Naive thymus-derived CD4-positive, alpha-beta T cell (primary cell): ENCODE data around the gene PXYLP1. TPM values are rescaled to one million over a fixed set of nuclear protein-coding genes. Genes with fewer than 3 reads are reported as not detected.

Source experiments
- ATAC-seq: fragments of 150-1000 bp; cut with Tn5 transposase; 2 replicates; pipeline ENCODE4 v1.10.0; 2021; ENCODE audit warnings: mild to moderate bottlenecking, moderate library complexity
- CTCF ChIA-PET: fragments of 350-600 bp; sonication (Branson Sonifier 250); formaldehyde crosslinking; loops from one replicate; lab custom pipeline; 2021; ENCODE audit warnings: antibody characterized with exemption; lab: Charles Lee
- POLR2A ChIA-PET: fragments of 350-600 bp; sonication (Branson Sonifier 250); formaldehyde crosslinking; loops from one replicate; lab custom pipeline; 2021; ENCODE audit warnings: antibody characterized with exemption, inconsistent platforms; lab: Charles Lee
- DNase-seq, 9 donors: peaks; one replicate each; pipeline versions ENCODE4 v3.0.0 to v3.0.0-alpha.2; 2020 to 2022; ENCODE audit warnings: mixed read lengths in 1 of 9
- H3K27ac ChIP-seq: one replicate; pipeline ENCODE4 v1.7.0; 2013; ENCODE audit warnings: mild to moderate bottlenecking, low read depth, low read length, moderate library complexity
- H3K27me3 ChIP-seq, 2 donors: one replicate each; pipeline ENCODE4 v1.7.0; 2013; ENCODE audit warnings: low read length in 2 of 2, mild to moderate bottlenecking in 2 of 2, moderate library complexity in 2 of 2; ENCODE audit not compliant: control insufficient read depth in 2 of 2, insufficient read depth in 2 of 2
- H3K36me3 ChIP-seq, 3 experiments: 1 replicate in 2 of 3; 2 replicates in 1 of 3; pipeline ENCODE4 v1.7.0; 2013; ENCODE audit warnings: low read length in 3 of 3, mild to moderate bottlenecking in 3 of 3, moderate library complexity in 1 of 3; ENCODE audit not compliant: insufficient read depth in 3 of 3, control insufficient read depth in 2 of 3
- H3K4me1 ChIP-seq, 2 donors: one replicate each; pipeline ENCODE4 v1.7.0; 2013; ENCODE audit warnings: low read length in 2 of 2, mild to moderate bottlenecking in 2 of 2, moderate library complexity in 1 of 2; ENCODE audit not compliant: control insufficient read depth in 2 of 2, insufficient read depth in 2 of 2
- H3K4me3 ChIP-seq: 2 replicates; pipeline ENCODE4 v1.7.0; 2013; ENCODE audit warnings: mild to moderate bottlenecking, low read length
- H3K9me3 ChIP-seq, 3 experiments: 1 replicate in 2 of 3; 2 replicates in 1 of 3; pipeline ENCODE4 v1.7.0; 2013; ENCODE audit warnings: low read length in 3 of 3; ENCODE audit not compliant: control insufficient read depth in 2 of 3
- H3K27ac Mint-ChIP-seq, 9 donors: one replicate each; pipeline ENCODE4 v1.8.0; 2020 to 2022; ENCODE audit warnings: mixed read lengths in 9 of 9, mild to moderate bottlenecking in 8 of 9, moderate library complexity in 5 of 9, inconsistent platforms in 2 of 9
- H3K27me3 Mint-ChIP-seq, 5 donors: one replicate each; pipeline ENCODE4 v1.8.0; 2021 to 2022; ENCODE audit warnings: mixed read lengths in 5 of 5, mild to moderate bottlenecking in 1 of 5
- H3K36me3 Mint-ChIP-seq, 5 donors: one replicate each; pipeline ENCODE4 v1.8.0; 2020 to 2022; ENCODE audit warnings: mixed read lengths in 5 of 5, mild to moderate bottlenecking in 3 of 5, inconsistent platforms in 1 of 5
- H3K4me1 Mint-ChIP-seq, 7 donors: one replicate each; pipeline ENCODE4 v1.8.0; 2020 to 2022; ENCODE audit warnings: mixed read lengths in 7 of 7, mild to moderate bottlenecking in 3 of 7, inconsistent platforms in 1 of 7
- H3K4me3 Mint-ChIP-seq, 10 donors: one replicate each; pipeline ENCODE4 v1.8.0; 2020 to 2022; ENCODE audit warnings: mild to moderate bottlenecking in 10 of 10, mixed read lengths in 10 of 10, moderate library complexity in 6 of 10, inconsistent platforms in 2 of 10
- H3K9me3 Mint-ChIP-seq, 11 donors: one replicate each; pipeline ENCODE4 v1.8.0; 2020 to 2022; ENCODE audit warnings: mixed read lengths in 11 of 11, mild to moderate bottlenecking in 4 of 11, inconsistent platforms in 1 of 11, moderate library complexity in 1 of 11
- intact Hi-C, 2 donors: fragments of 100-400 bp; cut with micrococcal nuclease; formaldehyde crosslinking; loops; one replicate each; pipeline ENCODE4 v1.15.1; 2023
- polyA plus RNA-seq, 2 donors: library from polyadenylated mRNA; unstranded; fragments of 300-500 nt; fragmentation: Illumina TruSeq; gene quantifications; one replicate each; pipeline ENCODE4 v1.2.3, GENCODE V29; 2021
- total RNA-seq, 6 experiments: library from RNA in 5 of 6; stranded (reverse) in 5 of 6; gene quantifications; 1 replicate in 5 of 6; 2 replicates in 1 of 6; pipeline ENCODE4 v1.2.3 and lab custom pipeline; 2021 to 2026

PXYLP1 gene
- total and polyA plus RNA-seq, 7 experiments from 2014 or later: 15.8 to 40.9 (median 23.2) TPM

DNA sequence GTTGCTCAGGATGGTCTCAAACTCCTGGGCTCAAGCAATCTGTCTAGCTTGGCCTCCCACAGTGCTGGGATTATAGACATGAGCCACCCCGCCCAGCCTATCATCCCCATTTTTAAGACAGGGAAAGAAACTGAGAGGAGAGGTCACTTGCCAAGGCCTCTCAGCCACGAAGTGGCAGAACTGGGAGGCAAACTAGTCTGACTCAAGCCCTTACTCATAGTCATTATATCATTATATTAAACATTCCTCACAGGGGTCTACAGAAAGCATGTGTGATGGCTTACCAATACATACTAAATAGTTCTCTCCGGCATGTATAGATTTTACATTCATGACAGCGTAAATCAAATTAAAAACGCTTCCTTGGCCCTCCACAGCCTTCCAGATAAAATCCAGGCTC is 74.7 kb downstream of the PXYLP1 start:
- Histone ChIP-seq H3K27me3 (no peaks in the 10 kb centered on the region), H3K9me3 (no peaks in the 10 kb centered on the region), H3K27ac (peak overlapping the region; percentile 72), H3K4me1 (peaks cover 25 to 66% of the 10 kb centered on the region in 2 donors), H3K36me3 (no peaks in the 10 kb centered on the region), H3K4me3 (no peak overlapping the region)
- H3K27me3 Mint-ChIP-seq: no peaks in the 10 kb centered on the region
- peaks cover 0 to 8% (median 0%) of the 10 kb centered on the region in 5 donors for H3K36me3 Mint-ChIP-seq
- H3K4me1 Mint-ChIP-seq: peaks cover 35 to 90% (median 75%) of the 10 kb centered on the region in 7 donors
- CTCF ChIA-PET: interaction anchor here (1.1 to 11.1 kb wide), 10 partner anchors 15 to 432 kb away, joined by 3 to 161 read pairs (median 6); partner anchors contain the start of gene PXYLP1
- intact Hi-C loops: loop anchor here in 1 of 2 donors (2.0 to 10.0 kb wide), 3 partner anchors 13 to 571 kb away; partner anchors contain the start of genes ATP1B3 and SLC25A36
- DNase-seq: no peak
- peak overlapping the region; percentile 25 to 97 (median 93) for H3K27ac Mint-ChIP-seq
- no peaks in the 10 kb centered on the region for H3K9me3 Mint-ChIP-seq
- ATAC-seq: no peak
- peak overlapping the region in 8 of 10 donors; percentile 1 to 75 (median 68) for H3K4me3 Mint-ChIP-seq
- POLR2A ChIA-PET: interaction anchor here (0.9 to 7.2 kb wide), 16 partner anchors 12 to 181 kb away, joined by 3 to 61 read pairs (median 4); partner anchors contain the start of genes PXYLP1 and RASA2

DNA sequence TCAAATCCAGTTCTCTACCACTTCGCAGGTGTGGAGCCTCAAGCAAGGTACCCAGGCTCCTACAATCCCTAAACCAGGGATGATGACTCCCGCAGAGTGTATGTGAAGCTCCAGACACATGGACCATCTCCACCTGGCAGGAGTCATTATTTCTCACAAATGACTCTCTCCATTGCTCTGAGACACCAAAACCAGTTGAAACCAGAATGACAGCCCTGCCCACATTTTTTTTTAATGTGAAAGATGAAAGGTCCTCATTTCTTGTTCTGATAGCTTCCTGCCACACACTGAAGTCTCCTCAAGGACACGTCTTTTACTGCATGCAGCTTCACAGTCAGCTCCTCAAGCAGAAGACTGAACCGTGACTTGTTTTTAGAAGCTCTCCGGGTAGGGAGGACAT is 75.3 kb downstream of the PXYLP1 start:
- Mint-ChIP-seq H3K4me1 (peaks cover 35 to 90% (median 78%) of the 10 kb centered on the region in 7 donors), H3K9me3 (no peaks in the 10 kb centered on the region), H3K27me3 (no peaks in the 10 kb centered on the region), H3K4me3 (peak overlapping the region; percentile 54 to 75 (median 69)), H3K27ac (peak overlapping the region; percentile 87 to 97 (median 93)), H3K36me3 (peaks cover 0 to 9% (median 0%) of the 10 kb centered on the region in 5 donors)
- H3K4me3 ChIP-seq: peak overlapping the region; percentile 10
- peak overlapping the region; percentile 72 for H3K27ac ChIP-seq
- no peaks in the 10 kb centered on the region for H3K9me3 ChIP-seq
- H3K27me3 ChIP-seq: no peaks in the 10 kb centered on the region
- DNase-seq (peak in 7 of 9 donors; percentile 68 to 86 (median 81)), ATAC-seq (peak; percentile 28)
- intact Hi-C loops: loop anchor here in 1 of 2 donors (1.0 to 10.0 kb wide), 4 partner anchors 14 to 570 kb away; partner anchors contain the start of genes ATP1B3 and SLC25A36
- H3K36me3 ChIP-seq: no peaks in the 10 kb centered on the region
- peaks cover 26 to 60% of the 10 kb centered on the region in 2 donors for H3K4me1 ChIP-seq
- CTCF ChIA-PET: interaction anchor here (0.6 to 11.1 kb wide), 15 partner anchors 14 to 432 kb away, joined by 3 to 161 read pairs (median 4); partner anchors contain the start of gene PXYLP1
- POLR2A ChIA-PET: interaction anchor here (0.7 to 7.2 kb wide), 27 partner anchors 10 to 667 kb away, joined by 3 to 61 read pairs (median 4); partner anchors contain the start of genes PXYLP1 and RASA2

DNA sequence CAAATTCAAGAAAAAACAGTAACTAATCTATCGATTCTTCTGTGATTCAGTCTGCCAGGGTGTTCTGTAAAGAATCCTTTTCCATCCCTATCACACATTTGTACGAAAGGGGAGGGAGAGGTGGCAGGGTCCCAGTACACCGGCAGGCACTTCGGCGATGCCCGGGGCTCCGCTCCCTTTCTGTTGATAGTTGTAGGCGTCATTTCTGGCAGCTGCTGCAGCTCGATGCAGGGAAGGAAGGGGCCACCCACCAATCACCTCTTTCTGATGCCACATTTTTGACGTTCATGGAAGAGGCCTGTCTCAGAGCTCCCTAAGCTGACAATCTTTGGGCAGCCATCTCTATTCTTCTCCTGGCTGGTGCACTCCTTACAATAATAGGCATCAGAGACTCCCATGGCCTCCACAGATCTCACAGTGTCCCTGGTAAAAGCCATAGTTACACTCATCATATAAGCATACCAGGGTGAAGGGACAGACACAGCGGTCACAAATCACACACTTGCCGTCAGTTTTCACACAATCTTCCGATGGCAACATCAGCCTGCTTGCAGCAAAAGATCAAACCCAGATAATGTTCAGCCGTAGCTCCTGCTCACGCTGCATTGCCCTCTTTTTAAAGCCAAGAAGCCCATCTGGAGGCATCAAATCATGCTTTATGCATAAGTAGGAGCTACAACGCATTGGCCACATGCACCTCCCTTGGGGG is 75.9 kb downstream of the PXYLP1 start:
- peak in 1 of 9 donors; percentile 43 for DNase-seq
- CTCF ChIA-PET: interaction anchor here (0.8 to 11.1 kb wide), 14 partner anchors 14 to 431 kb away, joined by 3 to 161 read pairs (median 4); partner anchors contain the start of gene PXYLP1

DNA sequence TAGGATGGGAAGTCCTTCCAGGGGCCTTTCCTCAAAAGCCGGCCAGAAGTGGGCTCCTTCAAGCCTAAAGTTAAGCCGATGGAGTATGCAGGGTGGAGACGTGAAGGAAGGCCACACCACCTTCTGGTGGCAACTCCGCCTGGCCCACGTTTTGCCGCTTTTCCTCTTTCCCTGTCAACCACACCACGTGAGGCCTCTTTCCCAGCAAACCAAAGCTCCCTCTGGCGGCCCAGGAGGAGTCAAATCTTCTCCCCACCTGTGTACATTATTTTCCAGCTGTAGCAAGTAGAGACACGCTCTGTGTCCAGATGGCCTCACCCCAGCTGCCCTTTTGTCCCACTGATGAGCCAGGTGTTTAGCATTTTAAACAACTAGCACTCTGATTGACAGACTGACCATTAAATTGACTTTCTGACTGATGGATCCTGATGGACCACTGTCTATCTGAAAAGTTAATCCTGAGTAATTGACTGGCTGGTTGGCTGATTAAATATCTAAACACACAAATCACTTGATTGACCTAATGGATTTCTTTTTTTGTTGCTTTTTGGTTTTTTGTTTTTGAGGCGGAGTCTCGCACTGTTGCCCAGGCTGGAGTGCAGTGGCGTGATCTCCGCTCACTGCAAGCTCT is 77.1 kb downstream of the PXYLP1 start:
- H3K27me3 Mint-ChIP-seq: no peaks in the 10 kb centered on the region
- ATAC-seq: no peak
- Histone ChIP-seq H3K4me3 (no peak overlapping the region), H3K9me3 (no peaks in the 10 kb centered on the region), H3K27ac (peak overlapping the region; percentile 72), H3K36me3 (no peaks in the 10 kb centered on the region), H3K4me1 (peaks cover 35 to 59% of the 10 kb centered on the region in 2 donors), H3K27me3 (no peaks in the 10 kb centered on the region)
- ChIA-PET CTCF (interaction anchor here (1.0 to 11.1 kb wide), 4 partner anchors 8 to 148 kb away, joined by 5 to 161 read pairs (median 59); partner anchors contain the start of gene PXYLP1), POLR2A (interaction anchor here (0.7 to 7.2 kb wide), 9 partner anchors 10 to 144 kb away, joined by 3 to 61 read pairs (median 5); partner anchors contain the start of gene PXYLP1)
- no peaks in the 10 kb centered on the region for H3K9me3 Mint-ChIP-seq
- peaks cover 0 to 13% (median 0%) of the 10 kb centered on the region in 5 donors for H3K36me3 Mint-ChIP-seq
- intact Hi-C loops: loop anchor here in 1 of 2 donors (10.0 kb wide), 1 partner anchor 364 kb away; the partner anchor contains the start of gene SLC25A36
- H3K4me1 Mint-ChIP-seq: peaks cover 44 to 91% (median 83%) of the 10 kb centered on the region in 7 donors
- DNase-seq: no peak
- H3K27ac Mint-ChIP-seq: peak overlapping the region; percentile 18 to 97 (median 93)
- peak overlapping the region; percentile 21 to 75 (median 42) for H3K4me3 Mint-ChIP-seq

More for the DNA sequence above, 75.9 kb downstream of the PXYLP1 start:
- no peaks in the 10 kb centered on the region for H3K9me3 Mint-ChIP-seq
- peak overlapping the region; percentile 72 for H3K27ac ChIP-seq
- no peaks in the 10 kb centered on the region for H3K27me3 Mint-ChIP-seq
- POLR2A ChIA-PET: interaction anchor here (0.7 to 7.2 kb wide), 24 partner anchors 11 to 667 kb away, joined by 3 to 61 read pairs (median 4); partner anchors contain the start of genes PXYLP1 and RASA2
- peaks cover 32 to 62% of the 10 kb centered on the region in 2 donors for H3K4me1 ChIP-seq
- peak overlapping the region; percentile 87 to 97 (median 93) for H3K27ac Mint-ChIP-seq
- no peaks in the 10 kb centered on the region for H3K36me3 ChIP-seq
- no peaks in the 10 kb centered on the region for H3K9me3 ChIP-seq
- peaks cover 41 to 90% (median 82%) of the 10 kb centered on the region in 7 donors for H3K4me1 Mint-ChIP-seq
- H3K4me3 Mint-ChIP-seq: peak overlapping the region; percentile 54 to 75 (median 69)
- intact Hi-C loops: loop anchor here in 1 of 2 donors (1.0 to 10.0 kb wide), 4 partner anchors 15 to 569 kb away; partner anchors contain the start of genes ATP1B3 and SLC25A36
- no peak for ATAC-seq
- H3K36me3 Mint-ChIP-seq: peaks cover 0 to 12% (median 0%) of the 10 kb centered on the region in 5 donors
- peak overlapping the region; percentile 10 for H3K4me3 ChIP-seq
- no peaks in the 10 kb centered on the region for H3K27me3 ChIP-seq

DNA sequence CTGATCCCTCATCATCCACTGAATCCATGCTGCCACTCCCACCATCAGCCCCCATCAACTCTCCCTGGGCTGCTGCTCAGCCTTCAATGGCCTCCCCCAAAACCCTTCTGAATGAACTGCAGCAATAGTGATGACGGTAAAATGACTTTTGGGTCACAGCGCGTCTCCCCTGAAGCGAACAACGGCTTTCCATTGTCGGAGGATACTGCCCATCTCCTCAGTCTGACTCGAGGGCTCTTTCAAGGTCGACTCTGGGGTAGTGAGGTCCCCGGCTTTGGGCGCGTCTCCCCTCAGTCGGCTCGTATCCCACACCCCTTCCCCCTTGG is 79.5 kb downstream of the PXYLP1 start:
- Histone ChIP-seq H3K27me3 (no peaks in the 10 kb centered on the region), H3K4me1 (peaks cover 35 to 49% of the 10 kb centered on the region in 2 donors), H3K4me3 (peak overlapping the region; percentile 80), H3K36me3 (no peaks in the 10 kb centered on the region), H3K27ac (peak overlapping the region; percentile 77), H3K9me3 (no peaks in the 10 kb centered on the region)
- POLR2A ChIA-PET: interaction anchor here (0.6 to 7.2 kb wide), 15 partner anchors 8 to 176 kb away, joined by 3 to 61 read pairs (median 5); partner anchors contain the start of gene PXYLP1
- intact Hi-C loops: loop anchor here (1.0 to 5.0 kb wide), 20 partner anchors 8 to 1136 kb away; partner anchors contain the start of genes PXYLP1 (in 2 of the 2), RNF7 (in 2 of the 2), ATP1B3 (in 1 of the 2) and RASA2 (in 1 of the 2)
- Mint-ChIP-seq H3K9me3 (peaks cover 0 to 2% (median 0%) of the 10 kb centered on the region in 11 donors), H3K27me3 (no peaks in the 10 kb centered on the region), H3K4me1 (peaks cover 44 to 77% (median 67%) of the 10 kb centered on the region in 7 donors), H3K27ac (peak overlapping the region; percentile 91 to 99 (median 97)), H3K4me3 (peak overlapping the region; percentile 89 to 99 (median 97)), H3K36me3 (peaks cover 0 to 13% (median 0%) of the 10 kb centered on the region in 5 donors)
- CTCF ChIA-PET: interaction anchor here (0.6 to 11.1 kb wide), 19 partner anchors 10 to 204 kb away, joined by 3 to 161 read pairs (median 6); partner anchors contain the start of gene PXYLP1
- no peak for DNase-seq
- peak; percentile 0 for ATAC-seq
